ENCODE measurements around the gene ZNF516.

DNA sequence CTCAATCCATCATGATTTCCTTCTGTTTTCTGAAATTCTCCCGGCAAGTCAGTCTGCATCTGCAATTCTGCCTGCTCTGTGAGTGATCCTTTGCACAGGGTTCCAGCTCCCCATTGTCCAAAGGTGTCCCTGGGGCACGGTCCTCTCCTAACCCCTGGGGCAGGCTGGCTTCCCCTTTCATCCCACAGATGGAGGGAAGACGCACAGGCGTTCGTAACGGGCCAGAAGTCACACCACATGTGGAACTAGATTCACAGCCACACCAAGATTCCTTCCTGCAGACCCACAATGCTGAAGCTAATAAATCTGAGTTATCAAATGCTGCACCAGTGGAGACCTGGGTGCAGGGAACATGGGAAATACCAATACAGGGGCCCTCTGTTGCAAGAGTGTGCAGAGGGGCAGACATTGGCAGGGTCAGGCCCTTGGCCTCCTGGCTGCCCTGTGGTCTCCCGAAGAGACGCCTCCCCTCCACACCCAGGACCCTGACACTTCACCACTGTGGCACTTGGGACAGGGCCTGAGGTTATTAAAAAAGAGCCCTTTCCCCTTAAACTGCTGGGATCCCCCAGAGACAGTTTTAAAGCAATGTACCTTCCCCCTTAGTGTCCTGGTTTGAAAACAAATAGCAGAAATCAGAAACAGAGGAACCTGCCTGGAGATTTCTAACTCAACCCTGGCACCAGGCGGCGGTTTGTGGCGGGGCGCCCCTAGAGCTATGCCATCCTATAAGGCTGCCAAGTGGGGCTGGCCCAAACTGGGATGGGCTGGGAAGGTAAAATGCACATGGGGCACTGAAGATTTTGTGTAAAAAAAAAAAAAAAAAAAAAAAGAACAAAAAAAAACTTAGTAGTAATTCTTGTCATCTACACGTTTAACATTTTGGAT, 15.4 kb downstream of the ZNF516 start:
- TF ChIP-seq FOXM1 (IDR thresholded peaks at IDR 0.05; ENCODE audit: borderline replicate concordance, low read depth) (no peak), EP300 (IDR thresholded peaks at IDR 0.05; ENCODE audit: borderline replicate concordance) (no peak), TAF1 (IDR thresholded peaks at IDR 0.05; ENCODE audit: low read depth) (no peak), YY1 (IDR thresholded peaks at IDR 0.05; ENCODE audit: low read depth) (no peak), CREB1 (IDR thresholded peaks at IDR 0.05; ENCODE audit: low read depth) (no peak), EGR1 (IDR thresholded peaks at IDR 0.05) (no peak), RAD21 (IDR thresholded peaks at IDR 0.05; ENCODE audit: low read depth) (no peak), CEBPB (IDR thresholded peaks at IDR 0.05) (no peak), TCF12 (IDR thresholded peaks at IDR 0.05; ENCODE audit: low read depth) (no peak), NFIC (IDR thresholded peaks at IDR 0.05) (no peak), ZBTB7A (IDR thresholded peaks at IDR 0.05; ENCODE audit: low read depth) (no peak), TEAD4 (IDR thresholded peaks at IDR 0.05) (no peak)
- TF ChIP-seq, protein P1, sequence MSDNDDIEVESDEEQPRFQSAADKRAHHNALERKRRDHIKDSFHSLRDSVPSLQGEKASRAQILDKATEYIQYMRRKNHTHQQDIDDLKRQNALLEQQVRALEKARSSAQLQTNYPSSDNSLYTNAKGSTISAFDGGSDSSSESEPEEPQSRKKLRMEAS (IDR thresholded peaks at IDR 0.05) = no peak
- TF ChIP-seq, protein P2, sequence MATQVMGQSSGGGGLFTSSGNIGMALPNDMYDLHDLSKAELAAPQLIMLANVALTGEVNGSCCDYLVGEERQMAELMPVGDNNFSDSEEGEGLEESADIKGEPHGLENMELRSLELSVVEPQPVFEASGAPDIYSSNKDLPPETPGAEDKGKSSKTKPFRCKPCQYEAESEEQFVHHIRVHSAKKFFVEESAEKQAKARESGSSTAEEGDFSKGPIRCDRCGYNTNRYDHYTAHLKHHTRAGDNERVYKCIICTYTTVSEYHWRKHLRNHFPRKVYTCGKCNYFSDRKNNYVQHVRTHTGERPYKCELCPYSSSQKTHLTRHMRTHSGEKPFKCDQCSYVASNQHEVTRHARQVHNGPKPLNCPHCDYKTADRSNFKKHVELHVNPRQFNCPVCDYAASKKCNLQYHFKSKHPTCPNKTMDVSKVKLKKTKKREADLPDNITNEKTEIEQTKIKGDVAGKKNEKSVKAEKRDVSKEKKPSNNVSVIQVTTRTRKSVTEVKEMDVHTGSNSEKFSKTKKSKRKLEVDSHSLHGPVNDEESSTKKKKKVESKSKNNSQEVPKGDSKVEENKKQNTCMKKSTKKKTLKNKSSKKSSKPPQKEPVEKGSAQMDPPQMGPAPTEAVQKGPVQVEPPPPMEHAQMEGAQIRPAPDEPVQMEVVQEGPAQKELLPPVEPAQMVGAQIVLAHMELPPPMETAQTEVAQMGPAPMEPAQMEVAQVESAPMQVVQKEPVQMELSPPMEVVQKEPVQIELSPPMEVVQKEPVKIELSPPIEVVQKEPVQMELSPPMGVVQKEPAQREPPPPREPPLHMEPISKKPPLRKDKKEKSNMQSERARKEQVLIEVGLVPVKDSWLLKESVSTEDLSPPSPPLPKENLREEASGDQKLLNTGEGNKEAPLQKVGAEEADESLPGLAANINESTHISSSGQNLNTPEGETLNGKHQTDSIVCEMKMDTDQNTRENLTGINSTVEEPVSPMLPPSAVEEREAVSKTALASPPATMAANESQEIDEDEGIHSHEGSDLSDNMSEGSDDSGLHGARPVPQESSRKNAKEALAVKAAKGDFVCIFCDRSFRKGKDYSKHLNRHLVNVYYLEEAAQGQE (IDR thresholded peaks at IDR 0.05; ENCODE audit: low read depth) = no peak
